ENCODE results near the gene TRIM42. TPM values are rescaled to one million over a fixed set of nuclear protein-coding genes. Genes with fewer than 3 reads are reported as not detected.

Gene TRIM42
- total and polyA plus RNA-seq, 2 of the 8 experiments (the other 6 are each of a cell fraction or from before 2014, with no cell fraction given), result not detected

DNA sequence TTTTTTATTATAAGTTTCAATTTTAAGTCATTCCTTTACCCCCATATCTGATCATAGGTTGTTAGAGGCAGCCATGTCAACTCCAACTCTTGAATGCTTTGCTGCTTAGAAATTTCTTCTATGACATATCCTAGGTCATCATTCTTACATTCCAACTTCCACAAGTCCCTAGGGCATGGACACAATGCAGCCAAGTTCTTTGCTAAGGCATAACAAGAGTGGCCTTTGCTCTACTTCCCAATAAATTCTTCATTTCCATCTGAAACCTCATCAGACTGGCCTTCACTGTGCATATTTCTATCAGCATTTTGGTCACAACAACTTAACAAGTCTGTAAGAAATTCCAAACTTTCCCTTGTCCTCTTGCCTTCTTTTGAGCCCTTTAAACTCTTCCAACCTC is 28.5 kb downstream of the TRIM42 start:
- CTCF ChIA-PET (ENCODE audit: partially characterized antibody), result no interaction called here
- no peak for FAIRE-seq

More for the DNA sequence above, 28.5 kb downstream of the TRIM42 start:
- Histone ChIP-seq H3K27me3 (replicated peaks in 1 of 4; ENCODE audit: control insufficient read depth in 3 of 4, extremely low read depth in 1 of 4, insufficient read depth in 3 of 4, low read length in 3 of 4) (no peaks in the 10 kb centered on the region), H3K9me3 (ENCODE audit: insufficient read depth in 2 of 2, low read depth in 1 of 2, low read length in 1 of 2) (peaks cover 8 to 12% of the 10 kb centered on the region in 2 experiments; a peak in 2 of 4 replicates), H4K91ac (replicated peaks; ENCODE audit: insufficient read length, low read length) (no peak overlapping the region), H3K18ac (ENCODE audit: extremely low read depth, low read length) (no peak overlapping the region), H3K23ac (ENCODE audit: insufficient read length) (no peak overlapping the region), H2BK20ac (ENCODE audit: low read length) (no peak overlapping the region), H3K56ac (replicated peaks; ENCODE audit: insufficient read length, low read depth, low read length) (no peak overlapping the region), H2BK5ac (ENCODE audit: low read depth, low read length) (no peak overlapping the region), H3K79me2 (ENCODE audit: control insufficient read depth in 1 of 2, insufficient read depth in 2 of 2, low read length in 2 of 2) (no peaks in the 10 kb centered on the region), H3K79me1 (ENCODE audit: low read depth, low read length) (no peaks in the 10 kb centered on the region), H3K4ac (replicated peaks; ENCODE audit: insufficient read length, low read depth, low read length) (no peak overlapping the region), H3K4me3 (ENCODE audit: extremely low read depth in 1 of 4, insufficient read depth in 2 of 4, low read depth in 3 of 4, low read length in 4 of 4) (no peak overlapping the region), H2BK12ac (ENCODE audit: low read depth, low read length) (no peak overlapping the region), H2BK15ac (ENCODE audit: low read length) (no peak overlapping the region), H4K8ac (ENCODE audit: extremely low read depth, insufficient read depth, low read length) (no peak overlapping the region), H3K27ac (ENCODE audit: low read depth, low read length) (no peak overlapping the region), H3K9ac (replicated peaks in 1 of 4; ENCODE audit: extremely low read depth in 1 of 4, low read depth in 3 of 4, low read length in 3 of 4) (no peak overlapping the region), H2BK120ac (replicated peaks; ENCODE audit: low read depth, low read length) (no peak overlapping the region), H3K4me1 (replicated peaks in 1 of 4; ENCODE audit: control insufficient read depth in 3 of 4, insufficient read depth in 4 of 4, low read length in 3 of 4) (no peaks in the 10 kb centered on the region), H3K4me2 (ENCODE audit: insufficient read depth in 1 of 2, low read depth in 2 of 2, low read length in 2 of 2) (no peak overlapping the region), H3K36me3 (ENCODE audit: control insufficient read depth in 2 of 4, insufficient read depth in 4 of 4, low read length in 3 of 4) (no peaks in the 10 kb centered on the region), H3K23me2 (ENCODE audit: low read depth, low read length) (no peaks in the 10 kb centered on the region), H4K20me1 (replicated peaks in 1 of 2; ENCODE audit: control insufficient read depth in 1 of 2, insufficient read depth in 2 of 2, low read length in 2 of 2) (no peaks in the 10 kb centered on the region), H3K14ac (ENCODE audit: insufficient read length) (no peak overlapping the region), H2AK5ac (ENCODE audit: low read depth, low read length) (no peak overlapping the region), H4K5ac (ENCODE audit: insufficient read length, low read depth, low read length) (no peak overlapping the region), H2AFZ (ENCODE audit: low read length) (no peak overlapping the region)
- TF ChIP-seq PHF8 (conservative IDR thresholded peaks at IDR 0.05; ENCODE audit: low read depth, low read length) (no peak), SP1 (IDR thresholded peaks at IDR 0.05; ENCODE audit: low read depth, low read length) (no peak), KDM1A (IDR thresholded peaks at IDR 0.05; ENCODE audit: borderline replicate concordance, low read length) (no peak), TCF12 (IDR thresholded peaks at IDR 0.05; ENCODE audit: low read depth, low read length) (no peak), HDAC6 (IDR thresholded peaks at IDR 0.05; ENCODE audit: low read depth, low read length) (no peak)
- DNase-seq (ENCODE audit: low read depth in 1 of 2, low spot score in 2 of 2), result no peak
- POLR2A ChIA-PET (ENCODE audit: partially characterized antibody), result no interaction called here
